ENCODE results near the gene MTERF2.

The MTERF2 gene

GRCh38 chr12:106964526-106964925 lies 22.4 kb downstream of the MTERF2 start:
- no peak for FAIRE-seq

DNA sequence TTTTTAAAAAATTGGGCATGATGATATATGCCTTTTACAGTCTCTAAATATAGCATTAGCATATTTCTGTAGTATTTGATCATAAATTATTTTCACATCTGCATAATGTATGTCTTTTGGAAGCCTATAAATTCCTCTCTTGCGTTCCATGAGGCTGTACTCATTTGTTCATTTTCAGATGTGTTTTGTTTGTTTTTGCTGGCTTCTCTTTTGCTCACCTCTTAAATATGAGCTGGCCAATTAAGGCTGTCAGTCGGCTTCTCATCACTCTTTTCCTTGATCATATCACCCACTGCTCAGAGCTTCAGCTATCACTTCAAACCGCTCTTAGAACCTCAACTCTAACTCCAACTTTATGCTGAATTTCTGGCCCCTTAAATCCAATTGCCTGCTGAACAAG lies 24.7 kb downstream of the MTERF2 start:
- FAIRE-seq (no peak), DNase-seq (ENCODE audit: insufficient read length, low spot score) (no peak)
- TF ChIP-seq CTCF (IDR thresholded peaks at IDR 0.05; ENCODE audit: insufficient read depth, missing control alignments): no peak

More at GRCh38 chr12:106964526-106964925, 22.4 kb downstream of the MTERF2 start:
- TF ChIP-seq CTCF (IDR thresholded peaks at IDR 0.05; ENCODE audit: insufficient read depth, missing control alignments): no peak
- no peak for DNase-seq (ENCODE audit: insufficient read length, low spot score)

GRCh38 chr12:106960443-106960842 lies 26.5 kb downstream of the MTERF2 start:
- FAIRE-seq: no peak
- no peak for TF ChIP-seq CTCF (IDR thresholded peaks at IDR 0.05; ENCODE audit: insufficient read depth, missing control alignments)
- no peak for DNase-seq (ENCODE audit: insufficient read length, low spot score)

DNA sequence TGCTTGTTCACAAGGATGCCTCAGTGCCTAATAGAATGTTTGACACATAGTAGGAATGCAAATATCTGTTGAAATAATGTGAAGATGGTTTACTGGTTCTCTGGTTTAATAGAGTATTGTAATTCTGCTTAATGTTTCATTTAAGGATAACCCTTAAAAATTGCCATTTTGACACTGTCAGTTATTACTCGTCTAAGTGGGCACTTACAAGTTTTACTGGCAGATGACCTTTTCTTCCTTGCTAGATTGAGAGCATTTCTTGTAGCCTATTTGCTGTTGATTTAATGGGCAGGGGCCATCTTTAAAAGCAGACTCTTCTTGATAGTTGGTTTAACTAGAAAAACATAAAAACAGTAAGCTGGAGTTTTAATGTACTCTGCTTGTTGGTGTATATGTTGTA lies 29.4 kb downstream of the MTERF2 start:
- no peak for TF ChIP-seq CTCF (IDR thresholded peaks at IDR 0.05; ENCODE audit: insufficient read depth, missing control alignments)
- FAIRE-seq: no peak
- no peak for DNase-seq (ENCODE audit: insufficient read length, low spot score)

DNA sequence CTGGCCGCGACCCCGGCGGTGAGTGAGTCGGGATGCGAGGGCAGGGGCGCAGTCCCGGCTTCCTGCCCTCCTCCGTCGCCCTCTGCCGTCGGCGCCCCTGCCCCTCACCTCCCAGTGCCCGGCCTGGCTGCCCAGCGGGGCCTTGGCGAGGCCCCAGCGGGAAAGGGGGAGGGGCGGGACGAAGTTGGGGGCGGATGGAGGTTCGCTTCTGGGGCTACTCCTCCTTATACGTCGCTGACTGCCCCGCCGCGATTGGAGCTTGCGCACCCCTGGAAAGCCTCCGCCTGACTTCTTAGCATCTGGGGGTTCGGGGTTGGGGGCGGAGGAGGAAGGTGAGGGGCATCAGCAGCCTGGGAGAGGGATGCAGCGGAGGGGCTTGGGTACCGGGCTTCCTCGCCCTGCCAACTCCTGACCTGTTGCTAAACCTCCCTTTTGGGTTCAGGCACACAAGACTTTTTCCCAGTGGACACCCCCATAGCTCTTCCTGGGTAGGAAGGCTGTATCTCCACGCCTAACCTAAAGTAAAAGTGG lies 30.8 kb downstream of the MTERF2 start:
- FAIRE-seq (no peak), DNase-seq (ENCODE audit: insufficient read length, low spot score) (no peak)
- no peak for TF ChIP-seq CTCF (IDR thresholded peaks at IDR 0.05; ENCODE audit: insufficient read depth, missing control alignments)

DNA sequence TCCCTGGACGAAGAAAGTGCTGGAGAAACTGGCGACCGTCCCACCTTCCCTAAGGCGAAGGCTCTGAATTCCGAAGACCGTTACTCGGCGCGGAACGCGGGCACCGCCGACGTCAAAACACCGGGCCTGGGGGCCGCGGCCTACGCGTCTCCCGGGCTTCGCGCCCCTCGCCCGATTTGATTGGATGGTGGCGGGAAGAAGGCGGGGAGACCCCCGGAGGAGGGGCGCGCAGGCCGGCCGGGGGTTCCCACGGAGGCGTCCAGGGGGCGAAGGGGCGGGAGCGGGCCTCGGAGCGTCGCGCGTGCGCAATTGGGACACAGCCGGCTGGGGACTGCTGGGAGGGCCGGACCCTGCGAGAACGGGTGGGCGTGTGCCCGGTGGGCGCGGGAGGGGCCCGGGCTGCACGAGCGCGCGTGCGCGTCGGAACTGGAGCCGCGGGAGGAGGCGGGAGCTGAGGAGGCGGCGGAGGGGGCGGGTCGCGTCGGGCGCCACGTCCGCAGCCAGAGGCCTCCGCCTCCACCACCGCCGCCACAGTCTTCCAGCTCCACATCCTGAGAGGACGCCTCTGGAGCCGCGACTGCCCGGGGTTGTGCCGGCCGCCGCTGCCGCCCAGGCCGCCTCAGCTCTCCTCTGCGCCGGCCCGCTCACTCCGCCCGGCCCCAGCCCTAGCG lies 31.4 kb downstream of the MTERF2 start, which contains the start of gene TMEM263:
TMEM263 (plus strand) TSS at position 531 of the 671 bp plus-strand sequence. CDS start 11,210 bp downstream, outside the sequence.
- no peak for TF ChIP-seq CTCF (IDR thresholded peaks at IDR 0.05; ENCODE audit: insufficient read depth, missing control alignments)
- FAIRE-seq: no peak

More for the DNA sequence above, 31.4 kb downstream of the MTERF2 start, which contains the start of gene TMEM263:
- peak; percentile 63 for DNase-seq (ENCODE audit: insufficient read length, low spot score)

All from D721Med (cell line).